ENCODE results near the gene HEMGN. TPM values are rescaled to one million over a fixed set of nuclear protein-coding genes. Genes with fewer than 3 reads are reported as not detected.

Gene HEMGN
- total RNA-seq, 1 experiment from 2014 or later = not detected

- peaks cover 44% of the 10 kb centered on the region for H3K4me1 ChIP-seq (replicated peaks; ENCODE audit: insufficient read depth)
- peaks cover 62% of the 10 kb centered on the region for H3K79me2 ChIP-seq (ENCODE audit: low read depth)
- H3K27me3 ChIP-seq (ENCODE audit: insufficient read depth, low read depth) = no peaks in the 10 kb centered on the region
- H3F3A ChIP-seq (ENCODE audit: insufficient read depth, low read depth) = peaks cover 15% of the 10 kb centered on the region; the same call in 1 of the 2 replicates
- DNase-seq = peak in 1 of 2 experiments; percentile 50
- TSS peak; percentile 13 for BruUV-seq (replicated peaks)
- H3K4me2 ChIP-seq = peak overlapping the region; percentile 89; the same call in 1 of the 2 replicates
- H3K27ac ChIP-seq = peak overlapping the region; percentile 91
- intact Hi-C loops (cut with micrococcal nuclease; ENCODE audit: unreplicated experiment) = loop anchor here (1.0 to 5.0 kb wide), 5 partner anchors 61 to 350 kb away; partner anchors contain the start of genes CORO2A, NANS, NCBP1 and TRMO
- H4K20me1 ChIP-seq (ENCODE audit: insufficient read depth) = peaks cover 21% of the 10 kb centered on the region
- POLR2A ChIA-PET (ENCODE audit: unreplicated experiment) = interaction anchor here (0.6 kb wide), 1 partner anchor 20 kb away, joined by 4 read pairs; no protein-coding TSS in a partner anchor
- H3K36me3 ChIP-seq (ENCODE audit: low read depth) = peaks cover 4% of the 10 kb centered on the region; the same call in 1 of the 2 replicates
- peak overlapping the region; percentile 86 for H2AFZ ChIP-seq
- H3K9me2 ChIP-seq (ENCODE audit: insufficient read depth) = no peaks in the 10 kb centered on the region
- CTCF ChIA-PET = interaction anchor here (0.9 kb wide), 2 partner anchors 61 to 72 kb away, joined by 3 read pairs; no protein-coding TSS in a partner anchor
- no peaks in the 10 kb centered on the region for H3K9me3 ChIP-seq (ENCODE audit: insufficient read depth, low read depth)
- TF ChIP-seq, protein P1, sequence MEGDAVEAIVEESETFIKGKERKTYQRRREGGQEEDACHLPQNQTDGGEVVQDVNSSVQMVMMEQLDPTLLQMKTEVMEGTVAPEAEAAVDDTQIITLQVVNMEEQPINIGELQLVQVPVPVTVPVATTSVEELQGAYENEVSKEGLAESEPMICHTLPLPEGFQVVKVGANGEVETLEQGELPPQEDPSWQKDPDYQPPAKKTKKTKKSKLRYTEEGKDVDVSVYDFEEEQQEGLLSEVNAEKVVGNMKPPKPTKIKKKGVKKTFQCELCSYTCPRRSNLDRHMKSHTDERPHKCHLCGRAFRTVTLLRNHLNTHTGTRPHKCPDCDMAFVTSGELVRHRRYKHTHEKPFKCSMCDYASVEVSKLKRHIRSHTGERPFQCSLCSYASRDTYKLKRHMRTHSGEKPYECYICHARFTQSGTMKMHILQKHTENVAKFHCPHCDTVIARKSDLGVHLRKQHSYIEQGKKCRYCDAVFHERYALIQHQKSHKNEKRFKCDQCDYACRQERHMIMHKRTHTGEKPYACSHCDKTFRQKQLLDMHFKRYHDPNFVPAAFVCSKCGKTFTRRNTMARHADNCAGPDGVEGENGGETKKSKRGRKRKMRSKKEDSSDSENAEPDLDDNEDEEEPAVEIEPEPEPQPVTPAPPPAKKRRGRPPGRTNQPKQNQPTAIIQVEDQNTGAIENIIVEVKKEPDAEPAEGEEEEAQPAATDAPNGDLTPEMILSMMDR (conservative IDR thresholded peaks at IDR 0.05) = peak; percentile 54
- no peak for TF ChIP-seq EZH2 (IDR thresholded peaks at IDR 0.05; ENCODE audit: low read depth)
- H3K4me3 ChIP-seq = peak overlapping the region; percentile 92
Measured at GRCh38 chr9:97983589-97984187, 45.7 kb upstream of the HEMGN start.

GRCh38 chr9:97982683-97983588 lies 45.0 kb upstream of the HEMGN start, which contains the start of gene ANP32B:
TSS of gene ANP32B (plus strand) at chr9:97983341. CDS start at chr9:97983556, 215 bp downstream.
- intact Hi-C loops (cut with micrococcal nuclease; ENCODE audit: unreplicated experiment) = loop anchor here (1.0 to 5.0 kb wide), 5 partner anchors 60 to 350 kb away; partner anchors contain the start of genes CORO2A, NANS, NCBP1 and TRMO
- H4K20me1 ChIP-seq (ENCODE audit: insufficient read depth) = peaks cover 16% of the 10 kb centered on the region
- BruUV-seq (replicated peaks) = TSS peak; percentile 83

More at GRCh38 chr9:97982683-97983588, 45.0 kb upstream of the HEMGN start, which contains the start of gene ANP32B:
- H3K27ac ChIP-seq = peak within 1 kb of the TSS; percentile 93
- H3K27me3 ChIP-seq (ENCODE audit: insufficient read depth, low read depth) = no peaks in the 10 kb centered on the region
- H2AFZ ChIP-seq = peak within 1 kb of the TSS; percentile 90
- H3K36me3 ChIP-seq (ENCODE audit: low read depth) = peaks cover 4% of the 10 kb centered on the region; the same call in 1 of the 2 replicates
- TF ChIP-seq, protein P1 (conservative IDR thresholded peaks at IDR 0.05) = peak; percentile 56; the same call in 1 of the 2 replicates
- no peak for TF ChIP-seq EZH2 (IDR thresholded peaks at IDR 0.05; ENCODE audit: low read depth)
- no peaks in the 10 kb centered on the region for H3K9me3 ChIP-seq (ENCODE audit: insufficient read depth, low read depth)
- peaks cover 54% of the 10 kb centered on the region for H3K79me2 ChIP-seq (ENCODE audit: low read depth)
- H3K4me2 ChIP-seq = peak within 1 kb of the TSS; percentile 89
- DNase-seq = peak; percentile 67 to 96
- POLR2A ChIA-PET (ENCODE audit: unreplicated experiment) = interaction anchor here (0.6 to 0.7 kb wide), 2 partner anchors 21 to 33 kb away, joined by 4 to 5 read pairs; no protein-coding TSS in a partner anchor
- H3F3A ChIP-seq (ENCODE audit: insufficient read depth, low read depth) = peaks cover 11% of the 10 kb centered on the region; the same call in 1 of the 2 replicates
- peak within 1 kb of the TSS; percentile 92 for H3K4me3 ChIP-seq
- CTCF ChIA-PET = interaction anchor here (0.6 to 0.9 kb wide), 2 partner anchors 60 to 264 kb away, joined by 3 to 12 read pairs; no protein-coding TSS in a partner anchor
- H3K4me1 ChIP-seq (replicated peaks; ENCODE audit: insufficient read depth) = peaks cover 37% of the 10 kb centered on the region
- no peaks in the 10 kb centered on the region for H3K9me2 ChIP-seq (ENCODE audit: insufficient read depth)

Data from PC-9 (cell line).